Endothelial cell of umbilical vein (primary cell): ENCODE measurements around the gene HOXC11. TPM values are rescaled to one million over a fixed set of nuclear protein-coding genes. Genes with fewer than 3 reads are reported as not detected.

Source experiments
- BruUV-seq: library from RNA; stranded (reverse); fragments of 400-500 nt; replicated peaks from 2 replicates; lab custom pipeline; 2021; lab: Mats Ljungman, UMichigan
- CTCF ChIA-PET: fragments of 300-600, 350-600 bp; sonication (Branson Sonifier 250); formaldehyde crosslinking; loops from one replicate; lab custom pipeline; 2021; ENCODE audit warnings: antibody characterized with exemption, inconsistent platforms; lab: Charles Lee
- POLR2A ChIA-PET: fragments of 300-600, 350-600 bp; sonication (Branson Sonifier 250); formaldehyde crosslinking; loops from one replicate; lab custom pipeline; 2021; ENCODE audit warnings: antibody characterized with exemption, inconsistent platforms; lab: Charles Lee
- DNase-seq: peaks from one replicate; pipeline ENCODE4 v3.0.0-alpha.2; 2011; ENCODE audit warnings: low read depth, low spot score
- FAIRE-seq: peaks from 2 replicates; lab custom pipeline; 2011; peaks lifted over from hg19 to GRCh38; lab: Jason Lieb, UNC
- H2AFZ ChIP-seq: 2 replicates; pipeline ENCODE4 v1.6.0; 2012; ENCODE audit warnings: low read depth, low read length, control low read depth, inconsistent platforms
- H3K27ac ChIP-seq: 2 replicates; pipeline ENCODE4 v1.5.1; 2011; ENCODE audit warnings: low read depth, mild to moderate bottlenecking, control low read depth, low read length, moderate library complexity; ENCODE audit not compliant: insufficient read depth
- H3K27me3 ChIP-seq, 2 experiments: 2 replicates each; pipeline versions ENCODE4 v1.6.0 to v1.6.1; 2011; ENCODE audit warnings: low read length in 2 of 2, mixed read lengths in 1 of 2; ENCODE audit not compliant: control insufficient read depth in 2 of 2, insufficient read depth in 2 of 2
- H3K36me3 ChIP-seq, 2 experiments: 2 replicates in 1 of 2; 3 replicates in 1 of 2; pipeline ENCODE4 v1.5.1; 2011; ENCODE audit warnings: low read length in 2 of 2, mild to moderate bottlenecking in 1 of 2, moderate library complexity in 1 of 2; ENCODE audit not compliant: control insufficient read depth in 2 of 2, insufficient read depth in 2 of 2; ENCODE audit errors: extremely low read depth in 1 of 2
- H3K4me1 ChIP-seq: 3 replicates; pipeline ENCODE4 v1.5.1; 2011; ENCODE audit warnings: mild to moderate bottlenecking, low read length; ENCODE audit not compliant: control insufficient read depth, insufficient read depth; ENCODE audit errors: extremely low read depth
- H3K4me2 ChIP-seq: 2 replicates; pipeline ENCODE4 v1.6.1; 2011; ENCODE audit warnings: low read length, control low read depth, mixed read lengths; ENCODE audit not compliant: insufficient read depth
- H3K4me3 ChIP-seq, 3 experiments: fragments of 200-600 bp in 1 of 3; sonication (generic), shearing (Covaris generic) in 1 of 3; replicated peaks in 1 of 3; 2 replicates each; pipeline ENCODE4 v1.5.1; 2011 to 2016; ENCODE audit warnings: control low read depth in 3 of 3, low read length in 3 of 3, mild to moderate bottlenecking in 2 of 3, inconsistent platforms in 1 of 3, low read depth in 1 of 3, moderate library complexity in 1 of 3; ENCODE audit not compliant: insufficient read depth in 1 of 3
- H3K79me2 ChIP-seq: 2 replicates; pipeline ENCODE4 v1.6.0; 2012; ENCODE audit warnings: low read length, inconsistent platforms; ENCODE audit not compliant: control insufficient read depth, insufficient read depth
- H3K9ac ChIP-seq: replicated peaks from 2 replicates; pipeline ENCODE3; 2011; ENCODE audit warnings: low read length, control low read depth; ENCODE audit not compliant: insufficient read depth; ENCODE audit errors: extremely low read depth
- H3K9me1 ChIP-seq: replicated peaks from 3 replicates; pipeline ENCODE4 v1.6.0; 2011; ENCODE audit warnings: mild to moderate bottlenecking, low read length; ENCODE audit not compliant: control insufficient read depth, insufficient read depth; ENCODE audit errors: extremely low read depth
- H3K9me3 ChIP-seq: replicated peaks from 2 replicates; pipeline ENCODE4 v1.5.1; 2012; ENCODE audit warnings: low read length, inconsistent platforms; ENCODE audit not compliant: control insufficient read depth, insufficient read depth
- H4K20me1 ChIP-seq: replicated peaks from 2 replicates; pipeline ENCODE3; 2011; ENCODE audit warnings: mild to moderate bottlenecking, low read length; ENCODE audit not compliant: control insufficient read depth, insufficient read depth; ENCODE audit errors: extremely low read depth
- CTCF ChIP-seq, 2 donors: IDR thresholded peaks; 1 replicate in 1 of 2; 2 replicates in 1 of 2; pipeline ENCODE4 v1.5.1; 2011; ENCODE audit warnings: low read length in 2 of 2, mild to moderate bottlenecking in 2 of 2, moderate library complexity in 2 of 2, control low read depth in 1 of 2, inconsistent platforms in 1 of 2, low read depth in 1 of 2; ENCODE audit not compliant: insufficient read depth in 1 of 2; ENCODE audit errors: extremely low read depth in 1 of 2
- EZH2 ChIP-seq: IDR thresholded peaks from 2 replicates; pipeline ENCODE4 v1.6.1; 2012; ENCODE audit warnings: borderline replicate concordance, low read depth, mild to moderate bottlenecking, moderate library complexity, low read length, inconsistent platforms; ENCODE audit not compliant: severe bottlenecking
- dilution Hi-C: fragments of 300-500 bp; cut with MboI; formaldehyde crosslinking; loops from one replicate; pipeline ENCODE4 v1.15.0; 2019; ENCODE audit warnings: low sequenced_read_pairs; ENCODE audit not compliant: extremely low pct_ligation_motif_present
- intact Hi-C: fragments of 100-400 bp; cut with micrococcal nuclease; formaldehyde crosslinking; loops from one replicate; pipeline ENCODE4 v1.10.0; 2022
- polyA plus RNA-seq, 4 experiments: library from polyadenylated mRNA; depleted of rRNA in 3 of 4; stranded (reverse) in 3 of 4; unstranded in 1 of 4; fragments of >200 nt; gene quantifications; 2 replicates each; pipeline versions ENCODE4 v1.2.1 to v1.2.3, GENCODE V29; 2011 to 2012; ENCODE audit warnings: missing spikeins in 1 of 4
- total RNA-seq: library from RNA; stranded (reverse); gene quantifications from 2 replicates; pipeline ENCODE4 v1.2.3, GENCODE V29; 2021

The HOXC11 gene
- total and polyA plus RNA-seq, 2 donors (not counting 3 experiments of a cell fraction or from before 2014, with no cell fraction given) = not detected

- POLR2A ChIA-PET = no interaction called here
- H3K9ac ChIP-seq = no peak overlapping the region
- H3K4me1 ChIP-seq = no peaks in the 10 kb centered on the region
Measured at GRCh38 chr12:53966385-53967133, 6.4 kb upstream of the HOXC11 start.

More at GRCh38 chr12:53966385-53967133, 6.4 kb upstream of the HOXC11 start:
- Histone ChIP-seq H3K27me3 (peaks cover 94 to 100% of the 10 kb centered on the region in 2 experiments), H3K9me3 (no peaks in the 10 kb centered on the region), H3K79me2 (no peaks in the 10 kb centered on the region), H3K36me3 (no peaks in the 10 kb centered on the region), H3K4me3 (no peak overlapping the region), H2AFZ (no peak overlapping the region), H3K4me2 (no peak overlapping the region), H4K20me1 (no peaks in the 10 kb centered on the region), H3K27ac (no peak overlapping the region), H3K9me1 (no peaks in the 10 kb centered on the region)
- no TSS peak for BruUV-seq
- dilution Hi-C loops = no loop called here
- TF ChIP-seq CTCF (IDR thresholded peaks at IDR 0.05; ENCODE audit: extremely low read depth in 1 of 2, insufficient read depth in 1 of 2, low read depth in 1 of 2, low read length in 2 of 2) (no peak), EZH2 (peak; percentile 100)
- no peak for FAIRE-seq
- intact Hi-C loops = no loop called here
- CTCF ChIA-PET = interaction anchor here (0.6 kb wide), 2 partner anchors 39 to 694 kb away, joined by 3 read pairs; no protein-coding TSS in a partner anchor
- no peak for DNase-seq
